HFF-Myc (cell line): Measurements from ENCODE around the gene RIOK2.

ENCODE experiments used
- DNase-seq: peaks from one replicate; pipeline ENCODE4 v3.0.0-alpha.2; 2011; ENCODE audit warnings: low read depth; ENCODE audit errors: extremely low read depth
- H3K4me3 ChIP-seq: replicated peaks from 2 replicates; pipeline ENCODE4 v1.5.1; 2011; ENCODE audit warnings: low read depth, mild to moderate bottlenecking, control low read depth, low read length
- TF ChIP-seq, protein P1 (sequence below): IDR thresholded peaks from 2 replicates; pipeline ENCODE4 v1.5.1; 2012; ENCODE audit warnings: mild to moderate bottlenecking, low read depth, low read length, control low read depth; ENCODE audit errors: missing control alignments

The RIOK2 gene

DNA sequence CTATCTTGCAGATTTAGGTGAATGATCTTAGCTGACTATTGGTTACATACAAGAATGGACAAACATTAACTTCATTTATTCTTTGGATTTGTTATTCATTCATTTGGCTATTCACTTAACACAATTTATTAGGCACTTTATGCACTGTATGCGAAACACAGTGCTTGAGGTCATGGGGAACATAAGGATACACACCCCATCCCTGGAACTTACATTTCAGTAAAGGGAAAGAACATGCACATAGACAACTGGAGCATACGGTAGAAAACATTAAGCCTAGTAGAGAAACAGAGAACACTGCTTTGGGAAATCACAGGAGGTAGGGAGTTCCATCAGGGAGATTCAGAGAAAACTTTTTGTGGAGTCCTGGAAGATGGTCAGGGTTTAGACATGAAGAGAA, 62.9 kb downstream of the RIOK2 start:
- H3K4me3 ChIP-seq, result no peak overlapping the region
- DNase-seq, result no peak
- TF ChIP-seq, protein P1, sequence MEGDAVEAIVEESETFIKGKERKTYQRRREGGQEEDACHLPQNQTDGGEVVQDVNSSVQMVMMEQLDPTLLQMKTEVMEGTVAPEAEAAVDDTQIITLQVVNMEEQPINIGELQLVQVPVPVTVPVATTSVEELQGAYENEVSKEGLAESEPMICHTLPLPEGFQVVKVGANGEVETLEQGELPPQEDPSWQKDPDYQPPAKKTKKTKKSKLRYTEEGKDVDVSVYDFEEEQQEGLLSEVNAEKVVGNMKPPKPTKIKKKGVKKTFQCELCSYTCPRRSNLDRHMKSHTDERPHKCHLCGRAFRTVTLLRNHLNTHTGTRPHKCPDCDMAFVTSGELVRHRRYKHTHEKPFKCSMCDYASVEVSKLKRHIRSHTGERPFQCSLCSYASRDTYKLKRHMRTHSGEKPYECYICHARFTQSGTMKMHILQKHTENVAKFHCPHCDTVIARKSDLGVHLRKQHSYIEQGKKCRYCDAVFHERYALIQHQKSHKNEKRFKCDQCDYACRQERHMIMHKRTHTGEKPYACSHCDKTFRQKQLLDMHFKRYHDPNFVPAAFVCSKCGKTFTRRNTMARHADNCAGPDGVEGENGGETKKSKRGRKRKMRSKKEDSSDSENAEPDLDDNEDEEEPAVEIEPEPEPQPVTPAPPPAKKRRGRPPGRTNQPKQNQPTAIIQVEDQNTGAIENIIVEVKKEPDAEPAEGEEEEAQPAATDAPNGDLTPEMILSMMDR, result no peak

DNA sequence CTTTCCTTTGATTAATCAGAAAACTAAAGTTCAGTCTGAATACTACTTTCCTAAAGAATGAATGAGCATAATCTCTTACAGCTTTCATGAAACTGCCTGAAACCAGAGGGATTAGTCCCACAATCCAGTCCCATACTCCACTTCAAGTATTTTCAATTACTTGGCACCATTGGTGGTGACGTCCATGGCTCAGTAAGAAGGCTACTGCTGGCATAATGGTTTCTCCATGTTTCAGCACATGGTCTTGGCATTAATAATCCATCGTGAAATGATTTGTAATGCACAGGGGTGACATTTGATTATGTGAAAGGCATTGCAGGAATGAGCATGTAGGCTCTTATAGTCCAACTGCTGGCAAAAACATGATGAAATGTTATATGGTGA, 64.0 kb downstream of the RIOK2 start:
- DNase-seq, result no peak
- TF ChIP-seq, protein P1, result no peak
- H3K4me3 ChIP-seq, result no peak overlapping the region

DNA sequence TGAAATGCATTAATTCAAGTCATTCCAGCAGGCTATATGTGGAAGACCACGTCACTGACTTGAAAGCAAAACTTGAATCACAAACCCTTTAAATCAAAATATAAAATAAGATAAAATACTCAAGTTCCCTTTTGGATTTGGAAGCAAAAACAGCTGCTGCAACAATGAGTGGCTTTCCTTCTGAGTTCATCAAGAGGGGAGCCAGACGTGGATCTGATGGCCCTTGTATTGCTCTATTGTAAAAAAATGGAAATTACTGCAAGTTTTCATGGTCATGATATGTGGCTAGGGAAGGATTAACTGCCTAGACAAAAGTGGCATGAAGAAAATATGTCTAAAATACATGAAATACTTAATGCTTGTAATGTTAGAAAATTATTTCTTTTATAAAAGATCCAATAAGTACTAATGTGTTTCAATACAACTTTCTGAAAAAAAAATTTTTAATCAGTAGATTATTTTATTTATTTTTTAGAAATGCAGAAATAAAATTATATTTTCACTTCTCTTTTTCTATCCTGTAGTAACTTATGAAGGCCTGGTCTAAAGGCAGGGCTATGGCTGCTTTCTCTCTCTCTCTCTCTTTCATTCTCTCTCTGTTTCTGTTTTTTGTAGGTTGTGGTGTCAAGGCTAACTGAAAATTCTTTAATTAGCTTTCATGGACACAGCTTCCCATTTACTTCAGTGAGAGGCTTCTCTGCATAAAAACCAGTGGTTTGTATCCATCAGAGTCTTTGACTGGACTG, 64.6 kb downstream of the RIOK2 start:
- TF ChIP-seq, protein P1, result no peak
- no peak for DNase-seq
- no peak overlapping the region for H3K4me3 ChIP-seq

DNA sequence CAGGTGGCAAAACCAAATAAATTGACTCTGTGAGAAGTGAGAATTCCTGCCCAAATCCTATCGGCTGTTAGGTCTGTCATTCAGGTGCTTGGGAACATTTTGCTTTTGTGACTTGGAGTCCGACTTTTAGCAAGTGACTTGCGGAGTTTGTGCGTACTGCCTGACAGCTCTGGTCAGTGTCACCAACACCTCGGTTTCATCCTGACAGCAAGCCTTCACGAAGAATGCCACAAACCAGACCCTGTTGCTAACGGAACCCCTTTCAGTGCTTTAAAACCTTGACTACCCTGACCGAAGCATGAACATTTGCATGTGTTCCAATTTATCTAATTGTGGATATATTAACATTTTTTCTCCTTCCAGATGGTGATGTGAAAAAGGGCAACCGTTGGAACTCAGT, 67.1 kb downstream of the RIOK2 start:
- H3K4me3 ChIP-seq, result no peak overlapping the region
- DNase-seq, result no peak
- TF ChIP-seq, protein P1, result no peak

DNA sequence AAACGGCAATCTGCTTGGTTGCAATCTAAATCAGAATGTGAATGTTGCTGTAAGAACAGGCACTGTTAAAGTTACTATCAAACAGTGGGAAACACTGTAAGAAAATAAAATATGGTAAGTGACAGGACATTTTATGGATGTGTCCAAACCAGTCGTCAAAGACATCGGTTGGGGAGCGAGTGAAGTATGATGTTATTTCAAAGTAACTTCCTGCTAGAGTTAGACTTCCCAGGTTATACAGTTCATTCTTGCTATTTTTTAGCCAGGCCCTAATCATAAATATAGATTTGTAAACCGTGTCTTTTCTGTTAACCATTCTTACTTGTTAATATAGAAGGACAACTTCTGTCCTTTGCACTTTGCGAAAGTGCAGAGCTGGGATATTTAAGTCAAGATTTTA, 70.8 kb downstream of the RIOK2 start:
- TF ChIP-seq, protein P1, result no peak
- no peak overlapping the region for H3K4me3 ChIP-seq
- DNase-seq, result no peak

DNA sequence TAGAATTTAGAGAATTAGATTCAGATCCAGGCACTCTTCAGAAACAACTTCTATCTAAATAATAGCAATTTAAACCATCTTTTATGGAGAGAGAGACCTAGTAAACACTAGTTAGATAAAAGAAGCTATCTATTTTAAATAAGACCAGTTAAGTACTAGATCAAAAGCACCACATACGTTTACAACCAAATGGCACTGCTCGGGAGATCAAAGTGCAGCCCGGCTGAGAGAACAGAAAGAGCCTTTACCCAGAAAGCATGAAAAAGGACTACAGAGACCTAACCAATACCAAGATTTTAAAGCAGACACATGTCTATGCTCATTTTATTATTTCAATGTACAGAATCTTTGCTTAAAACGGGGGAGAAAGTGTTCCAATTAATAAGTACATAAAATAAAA, 71.4 kb downstream of the RIOK2 start:
- TF ChIP-seq, protein P1, result no peak
- no peak for DNase-seq
- H3K4me3 ChIP-seq, result no peak overlapping the region

DNA sequence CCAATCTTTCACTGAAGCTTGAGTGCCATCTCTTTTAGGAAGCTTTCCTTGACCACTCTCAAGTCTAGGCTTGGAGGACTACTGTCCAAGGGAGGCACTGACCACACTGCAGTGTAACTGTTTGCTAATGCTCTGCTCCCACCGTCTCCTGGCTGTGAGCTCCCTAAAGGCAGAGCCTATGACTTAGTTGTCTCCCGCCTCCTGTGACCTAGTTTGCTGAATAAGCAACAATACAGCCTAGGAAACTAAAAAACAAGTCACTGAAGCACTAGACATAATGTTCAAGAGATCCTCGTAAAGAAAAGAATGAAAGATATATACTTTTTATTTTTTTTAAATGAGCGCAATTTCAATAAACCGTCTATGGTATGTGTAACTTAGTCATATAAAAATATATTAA, 72.0 kb downstream of the RIOK2 start:
- TF ChIP-seq, protein P1, result no peak
- DNase-seq, result no peak
- no peak overlapping the region for H3K4me3 ChIP-seq
